DND-41 (cell line): ENCODE results near the gene MYO1H.

ENCODE experiments used
- ATAC-seq: fragments of 200-7000 bp; cut with Tn5 transposase; 3 replicates; pipeline ENCODE4 v1.9.1; 2021; ENCODE audit warnings: low read depth; ENCODE audit not compliant: insufficient read depth
- DNase-seq: peaks from one replicate; pipeline ENCODE4 v3.0.0-alpha.2; 2020
- H2AFZ ChIP-seq: 2 replicates; pipeline ENCODE4 v1.6.0; 2012; ENCODE audit warnings: low read depth, low read length
- H3K27ac ChIP-seq: 2 replicates; pipeline ENCODE4 v1.5.1; 2012; ENCODE audit warnings: low read length, inconsistent platforms
- H3K27me3 ChIP-seq: fragments of 200-600 bp; sonication (generic); 2 replicates; pipeline ENCODE4 v1.6.0; 2012; ENCODE audit warnings: low read length, mild to moderate bottlenecking, inconsistent platforms; ENCODE audit not compliant: insufficient read depth, poor library complexity
- H3K36me3 ChIP-seq: 2 replicates; pipeline ENCODE4 v1.5.1; 2012; ENCODE audit warnings: low read length, inconsistent platforms; ENCODE audit not compliant: insufficient read depth
- H3K4me1 ChIP-seq: 2 replicates; pipeline ENCODE4 v1.5.1; 2012; ENCODE audit warnings: mild to moderate bottlenecking, low read length; ENCODE audit not compliant: insufficient read depth
- H3K4me2 ChIP-seq: 2 replicates; pipeline ENCODE4 v1.6.0; 2012; ENCODE audit warnings: mild to moderate bottlenecking, moderate library complexity, low read length, inconsistent platforms; ENCODE audit not compliant: insufficient read depth
- H3K4me3 ChIP-seq, 2 experiments: fragments of 200-600 bp in 1 of 2; shearing (Covaris generic) in 1 of 2; 2 replicates each; pipeline ENCODE4 v1.5.1; 2012 to 2016; ENCODE audit warnings: inconsistent platforms in 2 of 2, low read length in 2 of 2, mild to moderate bottlenecking in 2 of 2, low read depth in 1 of 2, moderate library complexity in 1 of 2
- H3K79me2 ChIP-seq: 2 replicates; pipeline ENCODE4 v1.6.0; 2012; ENCODE audit warnings: low read length, inconsistent platforms; ENCODE audit not compliant: insufficient read depth
- H3K9ac ChIP-seq: 2 replicates; pipeline ENCODE4 v1.6.0; 2012; ENCODE audit warnings: low read depth, mild to moderate bottlenecking, inconsistent platforms, low read length, moderate library complexity
- H3K9me3 ChIP-seq: 2 replicates; pipeline ENCODE4 v1.5.1; 2012; ENCODE audit warnings: low read length, moderate library complexity, mild to moderate bottlenecking, inconsistent platforms; ENCODE audit not compliant: insufficient read depth, severe bottlenecking
- H4K20me1 ChIP-seq: 2 replicates; pipeline ENCODE4 v1.6.0; 2012; ENCODE audit warnings: low read length; ENCODE audit not compliant: insufficient read depth
- CTCF ChIP-seq: IDR thresholded peaks from 2 replicates; pipeline ENCODE4 v1.5.1; 2012; ENCODE audit warnings: borderline replicate concordance, low read length, moderate library complexity, mild to moderate bottlenecking; ENCODE audit not compliant: poor library complexity, severe bottlenecking; ENCODE audit errors: extremely low read depth
- EZH2 ChIP-seq: IDR thresholded peaks from 3 replicates; pipeline ENCODE4 v1.6.1; 2012; ENCODE audit warnings: borderline replicate concordance, low read depth, mild to moderate bottlenecking, moderate library complexity, low read length, inconsistent platforms; ENCODE audit not compliant: severe bottlenecking

MYO1H gene

DNA sequence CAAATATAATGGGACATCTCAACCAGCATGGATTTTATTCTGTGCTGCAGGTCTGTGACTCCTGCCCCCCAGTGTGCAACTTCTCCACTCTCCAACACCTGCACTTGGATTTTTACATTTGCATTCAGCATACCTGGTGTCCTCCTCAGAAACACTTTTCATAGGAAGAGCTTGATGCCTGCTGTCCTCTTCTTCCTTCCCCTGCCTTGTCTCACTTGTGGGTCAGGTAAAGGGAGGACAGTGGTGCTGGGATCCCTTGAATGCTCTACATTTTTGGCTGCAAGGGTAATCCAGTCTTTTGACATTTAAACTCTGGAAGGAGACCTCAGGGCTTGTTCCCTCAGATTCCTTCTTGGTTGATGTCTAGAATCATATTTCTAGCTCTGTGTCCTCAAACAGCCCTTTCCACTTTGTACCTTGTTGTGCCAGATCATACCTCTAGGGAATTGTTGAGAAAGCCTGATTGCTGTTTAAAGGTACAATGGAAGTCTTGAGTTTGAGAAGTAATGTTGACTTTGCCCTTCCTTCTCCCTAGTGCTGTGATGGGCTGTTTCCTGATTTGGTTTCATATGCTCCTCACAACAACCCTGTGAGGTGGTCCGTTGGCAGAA lies 142.4 kb downstream of the MYO1H start:
- H3K79me2 ChIP-seq: no peaks in the 10 kb centered on the region
- H3K9ac ChIP-seq: no peak overlapping the region
- H3K27me3 ChIP-seq: no peaks in the 10 kb centered on the region
- H3K4me3 ChIP-seq: no peak overlapping the region
- no peak for DNase-seq
- H3K27ac ChIP-seq: no peak overlapping the region
- H3K4me2 ChIP-seq: no peak overlapping the region
- no peaks in the 10 kb centered on the region for H4K20me1 ChIP-seq
- TF ChIP-seq EZH2 (no peak), CTCF (no peak)
- H2AFZ ChIP-seq: no peak overlapping the region
- H3K9me3 ChIP-seq: no peaks in the 10 kb centered on the region
- H3K4me1 ChIP-seq: no peaks in the 10 kb centered on the region
- ATAC-seq: no peak
- peaks cover 77% of the 10 kb centered on the region for H3K36me3 ChIP-seq

GRCh38 chr12:109491671-109492070 lies 144.0 kb downstream of the MYO1H start:
- no peak overlapping the region for H3K4me2 ChIP-seq
- no peaks in the 10 kb centered on the region for H3K79me2 ChIP-seq
- no peaks in the 10 kb centered on the region for H3K9me3 ChIP-seq
- no peaks in the 10 kb centered on the region for H3K27me3 ChIP-seq
- no peak overlapping the region for H3K9ac ChIP-seq
- no peaks in the 10 kb centered on the region for H3K4me1 ChIP-seq
- no peak overlapping the region for H3K27ac ChIP-seq
- no peak for DNase-seq
- H3K36me3 ChIP-seq: peaks cover 65% of the 10 kb centered on the region
- H2AFZ ChIP-seq: no peak overlapping the region
- H3K4me3 ChIP-seq: no peak overlapping the region
- H4K20me1 ChIP-seq: no peaks in the 10 kb centered on the region
- no peak for TF ChIP-seq CTCF
- no peak for TF ChIP-seq EZH2
- ATAC-seq: no peak

DNA sequence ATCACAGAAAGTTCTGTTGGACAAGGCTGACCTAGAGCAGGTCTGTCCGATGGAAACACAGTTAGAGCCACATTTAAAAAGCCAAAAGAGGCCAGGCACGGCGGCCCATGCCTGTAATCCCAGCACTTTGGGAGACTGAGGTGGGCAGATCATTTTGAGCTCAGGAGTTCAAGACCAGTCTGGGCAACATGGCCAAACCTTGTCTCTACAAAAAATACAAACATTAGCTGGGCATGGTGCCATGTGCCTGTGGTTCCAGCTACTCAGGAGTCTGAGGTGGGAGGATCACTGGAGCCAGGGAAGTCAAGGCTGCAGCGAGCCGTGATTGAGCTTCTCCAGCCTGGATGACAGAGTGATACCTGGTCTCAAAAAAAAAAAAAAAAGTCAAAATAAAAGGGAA lies 144.7 kb downstream of the MYO1H start:
- ATAC-seq (no peak), DNase-seq (no peak)
- Histone ChIP-seq H3K27me3 (no peaks in the 10 kb centered on the region), H3K9ac (no peak overlapping the region), H3K27ac (no peak overlapping the region), H2AFZ (no peak overlapping the region), H3K36me3 (peaks cover 58% of the 10 kb centered on the region), H3K9me3 (no peaks in the 10 kb centered on the region), H4K20me1 (no peaks in the 10 kb centered on the region), H3K79me2 (no peaks in the 10 kb centered on the region), H3K4me1 (no peaks in the 10 kb centered on the region), H3K4me2 (no peak overlapping the region), H3K4me3 (no peak overlapping the region)
- no peak for TF ChIP-seq EZH2
- TF ChIP-seq CTCF: no peak

DNA sequence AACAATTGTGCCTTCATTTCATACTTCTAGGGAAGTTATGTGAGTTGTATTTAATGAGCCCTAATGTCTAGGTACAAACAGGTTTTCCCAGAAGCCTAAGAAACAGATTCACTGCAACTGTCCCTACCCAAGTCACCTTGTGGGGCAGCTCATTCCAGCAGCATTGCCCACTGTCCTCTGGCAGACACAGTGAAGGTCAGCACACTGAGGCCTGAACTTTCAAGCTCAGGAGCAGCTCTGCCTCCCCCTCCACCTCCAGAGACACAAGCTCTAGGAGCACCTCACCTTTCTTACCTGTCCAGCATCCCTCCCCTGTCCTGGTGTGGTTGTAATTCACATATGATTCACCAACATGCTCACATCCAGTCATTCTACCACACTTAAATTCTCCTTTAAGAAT lies 145.4 kb downstream of the MYO1H start:
- H4K20me1 ChIP-seq: no peaks in the 10 kb centered on the region
- no peak overlapping the region for H3K4me3 ChIP-seq
- ATAC-seq (no peak), DNase-seq (no peak)
- H3K9ac ChIP-seq: no peak overlapping the region
- no peaks in the 10 kb centered on the region for H3K27me3 ChIP-seq
- no peak for TF ChIP-seq CTCF
- no peak for TF ChIP-seq EZH2
- H3K36me3 ChIP-seq: peaks cover 58% of the 10 kb centered on the region
- no peaks in the 10 kb centered on the region for H3K4me1 ChIP-seq
- no peak overlapping the region for H2AFZ ChIP-seq
- no peaks in the 10 kb centered on the region for H3K79me2 ChIP-seq
- H3K27ac ChIP-seq: no peak overlapping the region
- H3K9me3 ChIP-seq: no peaks in the 10 kb centered on the region
- no peak overlapping the region for H3K4me2 ChIP-seq
